Esophagus squamous epithelium (tissue), 4 donors: ENCODE data around the gene LBHD2.

Experiments used
- CTCF ChIP-seq, 6 experiments: fragments of 450-650 bp in 4 of 6; fragments of 200-600 bp in 2 of 6; sonication (generic) in 2 of 6; IDR thresholded peaks; one replicate each; pipeline ENCODE4 v1.5.1; 2016 to 2019; ENCODE audit warnings: antibody characterized with exemption in 6 of 6, mild to moderate bottlenecking in 4 of 6, moderate library complexity in 4 of 6
- POLR2A ChIP-seq, 4 donors: fragments of 450-650 bp; IDR thresholded peaks; one replicate each; pipeline ENCODE4 v1.6.1; 2017; ENCODE audit warnings: antibody characterized with exemption in 4 of 4, mild to moderate bottlenecking in 4 of 4, moderate library complexity in 3 of 4

- TF ChIP-seq CTCF (IDR thresholded peaks at IDR 0.05), result no peak
- no peak for TF ChIP-seq POLR2A (IDR thresholded peaks at IDR 0.05)
These were observed 19.0 kb upstream of the LBHD2 start for GRCh38 chr14:103064978-103065377.
